K562 (cell line): ENCODE measurements around the gene GRIN2D. TPM values are rescaled to one million over a fixed set of nuclear protein-coding genes. Genes with fewer than 3 reads are reported as not detected.

Experiments used
- ATAC-seq: fragments of 200-7000 bp; cut with Tn5 transposase; 3 replicates; pipeline ENCODE4 v1.9.1; 2020; ENCODE audit warnings: moderate library complexity
- BruUV-seq: library from RNA; stranded (reverse); fragments of 400-500 nt; replicated peaks from 2 replicates; lab custom pipeline; 2021; lab: Mats Ljungman, UMichigan
- CTCF ChIA-PET: fragments of 300-600 bp; formaldehyde crosslinking; extraction: SDS; loops from one replicate; lab custom pipeline; 2021; ENCODE audit warnings: low intra/inter-chr PET ratio; lab: Yijun Ruan, JAX
- POLR2A ChIA-PET: fragments of 300-600, 350-650 bp; sonication (Branson Sonifier 250); formaldehyde crosslinking; extraction: SDS; loops from one replicate; lab custom pipeline; 2021; ENCODE audit warnings: antibody characterized with exemption, inconsistent platforms; lab: Yijun Ruan, JAX
- DNase-seq, 4 experiments: peaks; one replicate each; pipeline versions ENCODE4 v3.0.0 to v3.0.0-alpha.2; 2011 to 2018; ENCODE audit warnings: low spot score in 3 of 4, mixed read lengths in 3 of 4; ENCODE audit errors: extremely low read depth in 1 of 4
- FAIRE-seq: peaks from 2 replicates; lab custom pipeline; 2011; peaks lifted over from hg19 to GRCh38; lab: Jason Lieb, UNC
- H2AFZ ChIP-seq: 2 replicates; pipeline ENCODE4 v1.6.0; 2011; ENCODE audit warnings: low read depth, low read length, control low read depth, inconsistent platforms
- H3K27ac ChIP-seq: fragments of 200-600 bp; 3 replicates; pipeline ENCODE4 v1.8.0; 2011; ENCODE audit warnings: low read depth, mild to moderate bottlenecking, control low read depth, inconsistent platforms, low read length, moderate library complexity, mixed read lengths; ENCODE audit errors: extremely low read depth
- H3K27me3 ChIP-seq, 2 experiments: fragments of 300-600 bp in 1 of 2; 2 replicates in 1 of 2; 3 replicates in 1 of 2; pipeline versions ENCODE4 v1.6.0 to v1.8.0; 2011; ENCODE audit warnings: inconsistent platforms in 2 of 2, low read length in 2 of 2, mild to moderate bottlenecking in 1 of 2, mixed read lengths in 1 of 2, moderate library complexity in 1 of 2; ENCODE audit not compliant: control insufficient read depth in 2 of 2, insufficient read depth in 2 of 2
- H3K36me3 ChIP-seq: fragments of 300-600 bp; 3 replicates; pipeline ENCODE4 v1.8.0; 2011; ENCODE audit warnings: mild to moderate bottlenecking, low read length, inconsistent platforms; ENCODE audit not compliant: control insufficient read depth, insufficient read depth
- H3K4me1 ChIP-seq, 2 experiments: fragments of 200-600 bp in 1 of 2; replicated peaks in 1 of 2; 2 replicates in 1 of 2; 3 replicates in 1 of 2; pipeline versions ENCODE4 v1.5.1 to v1.8.0; 2011; ENCODE audit warnings: inconsistent platforms in 2 of 2, low read length in 2 of 2, mild to moderate bottlenecking in 1 of 2, mixed read lengths in 1 of 2, moderate library complexity in 1 of 2; ENCODE audit not compliant: control insufficient read depth in 2 of 2, insufficient read depth in 2 of 2
- H3K4me2 ChIP-seq: 2 replicates; pipeline ENCODE4 v1.6.1; 2011; ENCODE audit warnings: low read length, control low read depth, inconsistent platforms, mixed read lengths; ENCODE audit not compliant: insufficient read depth
- H3K4me3 ChIP-seq: fragments of 200-600 bp; sonication (generic), shearing (Covaris generic); 2 replicates; pipeline ENCODE4 v1.5.1; 2016; ENCODE audit warnings: control low read depth, inconsistent platforms
- H3K79me2 ChIP-seq: fragments of 200-600 bp; 3 replicates; pipeline ENCODE4 v1.8.0; 2011; ENCODE audit warnings: low read length, inconsistent platforms; ENCODE audit not compliant: control insufficient read depth, insufficient read depth
- H3K9ac ChIP-seq, 2 experiments: 2 replicates each; pipeline versions ENCODE4 v1.6.0 to v1.6.1; 2011; ENCODE audit warnings: low read depth in 2 of 2, low read length in 2 of 2, control low read depth in 1 of 2, inconsistent platforms in 1 of 2, mild to moderate bottlenecking in 1 of 2, mixed read lengths in 1 of 2; ENCODE audit not compliant: insufficient read depth in 1 of 2
- H3K9me1 ChIP-seq: one replicate; pipeline ENCODE4 v1.6.0; 2011; ENCODE audit warnings: inconsistent platforms, mild to moderate bottlenecking, low read length, moderate library complexity; ENCODE audit not compliant: control insufficient read depth, insufficient read depth
- H3K9me3 ChIP-seq: replicated peaks from 2 replicates; pipeline ENCODE4 v1.5.1; 2011; ENCODE audit warnings: low read depth, low read length, inconsistent platforms; ENCODE audit not compliant: control insufficient read depth, insufficient read depth
- H4K20me1 ChIP-seq: replicated peaks from 2 replicates; pipeline ENCODE4 v1.6.1; 2011; ENCODE audit warnings: low read length, inconsistent platforms, mixed read lengths; ENCODE audit not compliant: control insufficient read depth, insufficient read depth
- BCOR ChIP-seq: fragments of 450-650 bp; IDR thresholded peaks from 2 replicates; pipeline ENCODE4 v1.6.1; 2016
- BHLHE40 ChIP-seq: IDR thresholded peaks from 2 replicates; pipeline ENCODE4 v1.6.1; 2011; ENCODE audit warnings: low read length, improper control_type of control experiment
- ZBTB33 ChIP-seq: sonication (generic); formaldehyde crosslinking; IDR thresholded peaks from 2 replicates; pipeline ENCODE4 v1.8.1; 2023; ENCODE audit warnings: mild to moderate bottlenecking, missing genetic modification reagents
- WGBS: fragments of 100-300 bp; shearing (Covaris generic); methylation state at CpG from one replicate; pipeline ENCODE4 v1.1.6; 2016; ENCODE audit warnings: low coverage, mixed read lengths; ENCODE audit not compliant: insufficient coverage; ENCODE audit errors: missing lambda C conversion rate; 5-methylcytosine and 5-hydroxymethylcytosine counted together
- in situ Hi-C: fragments of 300-500 bp; cut with MboI; formaldehyde crosslinking; loops from 4 replicates; pipeline ENCODE4 v1.15.0; 2018; ENCODE audit warnings: inconsistent platforms, mixed read lengths
- intact Hi-C: fragments of 100-400 bp; cut with micrococcal nuclease; formaldehyde crosslinking; loops from 2 replicates; pipeline ENCODE4 v1.14.2; 2022
- polyA plus RNA-seq, 8 experiments: library from polyadenylated mRNA; depleted of rRNA in 4 of 8; stranded (reverse) in 5 of 8; unstranded in 3 of 8; fragments of >200 nt; fragmentation: Nextera tagmentation in 2 of 8; fragmentation: Illumina TruSeq in 1 of 8; extraction: Ambion mirVana in 2 of 8; extraction: Trizol in 1 of 8; gene quantifications; 2 replicates each; pipeline versions ENCODE4 v1.2.1 to v1.2.3, GENCODE V29; 2011 to 2014; ENCODE audit warnings: inconsistent platforms in 1 of 8, missing spikeins in 1 of 8
- total RNA-seq, 7 experiments: library from RNA; depleted of rRNA in 6 of 7; stranded (reverse); fragments of >200 nt in 6 of 7; fragmentation: Illumina TruSeq in 2 of 7; extraction: Trizol in 2 of 7; gene quantifications; 2 replicates each; pipeline versions ENCODE4 v1.2.1 to v1.2.3, GENCODE V29; 2011 to 2021; ENCODE audit warnings: low replicate concordance in 1 of 7

Gene GRIN2D
- total and polyA plus RNA-seq, 9 of the 15 experiments (the other 6 are each of a cell fraction or from before 2014, with no cell fraction given) = 0.32 to 31.5 (median 1.8) TPM

- TF ChIP-seq BCOR = peak; percentile 90
Measured at GRCh38 chr19:48441360-48442050, 48.0 kb downstream of the GRIN2D start (continued).

GRCh38 chr19:48442116-48443035 is 48.9 kb downstream of the GRIN2D start:
- CTCF ChIA-PET = no interaction called here
- 94% methylated on average over 13 of the region's 94 CpGs for WGBS
- no peak for ATAC-seq
- BruUV-seq = no TSS peak
- H3K4me2 ChIP-seq = no peak overlapping the region
- peak; percentile 25; the same call in 1 of the 2 replicates for TF ChIP-seq ZBTB33
- no peak for TF ChIP-seq BCOR
- TF ChIP-seq BHLHE40 = no peak
- TF ChIP-seq, all 486 proteins: peak for 1
- intact Hi-C loops = no loop called here
- no peaks in the 10 kb centered on the region for H3K9me1 ChIP-seq
- no peak overlapping the region for H3K4me3 ChIP-seq
- H4K20me1 ChIP-seq = no peaks in the 10 kb centered on the region
- H3K4me1 ChIP-seq = peaks cover 12 to 14% of the 10 kb centered on the region in 2 experiments
- H3K36me3 ChIP-seq = peaks cover 36% of the 10 kb centered on the region; the same call in 2 of the 3 replicates
- in situ Hi-C loops = no loop called here
- H3K79me2 ChIP-seq = peaks cover 16% of the 10 kb centered on the region
- DNase-seq (peak in 1 of 4 experiments; percentile 20), FAIRE-seq (no peak)
- H3K27me3 ChIP-seq = no peaks in the 10 kb centered on the region
- H3K9ac ChIP-seq = no peak overlapping the region
- H3K27ac ChIP-seq = no peak overlapping the region
- POLR2A ChIA-PET = no interaction called here
- no peaks in the 10 kb centered on the region for H3K9me3 ChIP-seq
- H2AFZ ChIP-seq = no peak overlapping the region
